GM12872 (cell line): Measurements from ENCODE around the gene UBE2H.
A peak's percentile ranks its signal among the peaks of the same experiment; 100 is the strongest.

Experiments used
- TF ChIP-seq, protein P1 (sequence below): IDR thresholded peaks from 3 replicates; pipeline ENCODE4 v1.5.1; 2011; ENCODE audit warnings: low read depth, mild to moderate bottlenecking, low read length, moderate library complexity; ENCODE audit not compliant: insufficient read depth

Gene UBE2H

DNA sequence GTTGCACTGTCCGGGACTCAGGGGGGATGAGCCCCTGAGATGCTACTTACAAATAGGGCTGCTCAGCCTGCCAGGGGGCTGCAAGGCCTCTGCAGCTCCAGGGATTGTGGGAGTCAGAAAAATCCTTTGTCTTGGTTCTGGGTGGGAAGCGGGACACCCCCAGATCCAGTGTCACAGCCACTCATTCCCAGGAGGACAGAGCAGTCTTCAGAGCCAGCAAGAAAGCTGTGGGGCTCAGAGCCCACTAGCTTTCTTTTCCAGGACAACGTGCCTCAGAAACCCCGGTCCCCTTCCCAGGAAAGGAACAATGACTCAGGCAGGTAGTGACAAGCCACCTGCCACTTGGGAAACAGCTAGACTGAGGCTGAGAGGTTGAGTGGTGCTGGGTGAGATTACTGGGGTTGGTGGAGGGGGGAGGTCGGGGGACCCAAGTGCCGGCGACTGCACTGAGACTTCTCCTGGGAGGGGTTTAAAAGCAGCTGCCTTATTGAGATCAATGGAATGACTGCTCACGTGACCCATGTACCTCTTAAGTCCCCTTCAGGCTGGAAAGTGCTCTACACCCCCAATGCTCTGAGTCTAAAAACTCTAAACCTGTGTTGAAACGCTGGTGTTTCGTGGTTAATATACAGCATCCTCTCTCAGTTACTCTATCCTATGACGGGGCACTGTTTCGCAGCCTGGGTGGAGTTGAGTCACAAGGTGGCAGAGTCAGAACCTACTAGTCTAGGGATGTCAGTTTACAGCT is 123.6 kb downstream of the UBE2H start:
- TF ChIP-seq, protein P1, sequence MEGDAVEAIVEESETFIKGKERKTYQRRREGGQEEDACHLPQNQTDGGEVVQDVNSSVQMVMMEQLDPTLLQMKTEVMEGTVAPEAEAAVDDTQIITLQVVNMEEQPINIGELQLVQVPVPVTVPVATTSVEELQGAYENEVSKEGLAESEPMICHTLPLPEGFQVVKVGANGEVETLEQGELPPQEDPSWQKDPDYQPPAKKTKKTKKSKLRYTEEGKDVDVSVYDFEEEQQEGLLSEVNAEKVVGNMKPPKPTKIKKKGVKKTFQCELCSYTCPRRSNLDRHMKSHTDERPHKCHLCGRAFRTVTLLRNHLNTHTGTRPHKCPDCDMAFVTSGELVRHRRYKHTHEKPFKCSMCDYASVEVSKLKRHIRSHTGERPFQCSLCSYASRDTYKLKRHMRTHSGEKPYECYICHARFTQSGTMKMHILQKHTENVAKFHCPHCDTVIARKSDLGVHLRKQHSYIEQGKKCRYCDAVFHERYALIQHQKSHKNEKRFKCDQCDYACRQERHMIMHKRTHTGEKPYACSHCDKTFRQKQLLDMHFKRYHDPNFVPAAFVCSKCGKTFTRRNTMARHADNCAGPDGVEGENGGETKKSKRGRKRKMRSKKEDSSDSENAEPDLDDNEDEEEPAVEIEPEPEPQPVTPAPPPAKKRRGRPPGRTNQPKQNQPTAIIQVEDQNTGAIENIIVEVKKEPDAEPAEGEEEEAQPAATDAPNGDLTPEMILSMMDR = no peak

DNA sequence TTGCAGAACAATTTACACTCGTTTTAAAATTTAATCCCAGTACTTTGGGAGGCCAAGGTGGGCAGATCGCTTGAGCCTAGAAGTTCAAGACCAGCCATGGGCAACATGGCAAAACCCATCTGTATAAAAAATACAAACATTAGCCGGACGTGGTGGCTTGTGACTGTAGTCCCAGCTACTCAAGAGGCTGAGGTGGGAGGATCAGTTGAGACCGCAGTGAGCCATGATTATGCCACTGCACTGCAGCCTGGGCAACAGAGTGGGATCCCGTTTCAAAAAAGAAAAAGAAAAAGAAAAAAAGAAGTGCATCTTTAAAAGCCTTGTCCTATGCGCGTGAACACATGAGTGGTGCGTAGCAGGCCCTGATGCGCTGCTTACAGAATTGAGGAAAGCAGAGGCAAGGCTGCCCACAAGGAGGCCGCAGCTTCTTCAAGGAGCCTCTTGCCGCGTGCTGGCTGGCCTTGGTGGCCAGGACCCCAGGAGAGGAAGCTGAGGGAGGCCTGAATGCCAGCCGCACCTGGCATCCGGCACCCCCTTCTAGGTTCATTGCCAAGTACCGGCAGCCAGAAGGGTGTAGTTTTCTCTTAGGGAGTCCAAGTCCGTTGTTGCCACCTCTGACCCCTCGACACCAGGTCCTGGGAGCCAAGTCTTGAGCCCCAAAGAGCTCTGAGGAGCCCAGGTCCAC is 124.5 kb downstream of the UBE2H start:
- TF ChIP-seq, protein P1 = no peak

DNA sequence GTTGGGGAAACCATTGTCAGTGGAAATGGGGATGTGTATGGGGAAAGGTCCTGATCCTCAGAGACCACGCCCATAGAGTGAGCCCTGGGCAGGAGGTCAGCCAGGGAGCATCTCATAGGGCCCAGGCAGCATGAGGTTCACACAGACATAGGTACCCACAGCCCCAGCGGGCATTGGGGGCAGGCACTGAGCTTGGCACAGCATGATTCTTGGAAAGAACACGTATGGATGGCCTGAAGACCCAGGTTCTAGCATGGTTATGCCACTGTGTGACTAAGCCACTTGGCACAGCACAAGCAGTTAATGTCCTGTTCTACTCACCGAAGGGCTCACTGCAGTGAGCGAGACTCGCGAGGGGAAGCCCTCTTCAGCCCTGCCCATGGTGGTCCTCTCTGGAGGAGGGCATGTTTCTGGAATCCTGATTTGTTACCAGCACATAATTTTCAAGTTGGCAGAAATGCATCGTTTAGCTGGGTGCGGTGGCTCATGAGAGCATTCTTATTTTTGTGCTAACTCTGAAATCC is 125.2 kb downstream of the UBE2H start:
- TF ChIP-seq, protein P1 = no peak

DNA sequence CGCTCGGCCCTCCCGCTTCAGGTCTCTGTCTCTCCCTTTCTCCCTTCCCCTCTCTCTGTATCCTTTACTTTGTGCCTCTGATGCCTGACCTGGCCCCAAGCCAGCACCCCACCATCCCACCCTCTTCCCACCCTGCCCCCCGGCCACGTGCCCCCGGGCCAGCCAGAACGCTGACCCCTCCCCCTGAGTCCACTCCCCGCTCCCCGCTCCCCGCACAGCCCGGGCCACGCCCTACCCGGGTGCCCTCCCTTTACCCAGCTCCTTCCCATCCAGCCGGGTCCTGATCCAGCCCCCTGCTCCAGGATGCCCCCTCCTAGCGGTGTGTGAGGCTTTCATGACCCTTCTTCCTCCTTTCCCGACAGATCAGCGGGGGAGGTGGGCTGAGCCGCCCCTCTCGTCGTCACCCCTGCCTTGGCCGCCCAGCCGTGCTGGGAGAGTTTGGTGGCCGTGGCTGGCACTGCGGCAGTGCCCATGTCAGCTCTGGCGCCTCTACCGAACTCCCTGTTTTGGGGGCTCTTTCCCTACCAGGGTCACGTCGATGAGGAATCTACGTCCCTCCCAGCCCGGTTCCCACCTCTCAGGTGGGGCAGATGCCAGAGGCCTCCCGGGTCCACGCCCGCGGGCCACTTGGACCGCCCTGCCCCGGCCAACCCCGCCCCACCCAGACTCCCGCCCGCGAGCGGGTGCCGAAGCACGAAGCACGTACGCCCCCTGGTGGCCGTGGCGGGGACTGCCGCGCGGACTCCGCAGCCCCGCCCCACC is 127.4 kb downstream of the UBE2H start:
- TF ChIP-seq, protein P1 = peak; percentile 55

DNA sequence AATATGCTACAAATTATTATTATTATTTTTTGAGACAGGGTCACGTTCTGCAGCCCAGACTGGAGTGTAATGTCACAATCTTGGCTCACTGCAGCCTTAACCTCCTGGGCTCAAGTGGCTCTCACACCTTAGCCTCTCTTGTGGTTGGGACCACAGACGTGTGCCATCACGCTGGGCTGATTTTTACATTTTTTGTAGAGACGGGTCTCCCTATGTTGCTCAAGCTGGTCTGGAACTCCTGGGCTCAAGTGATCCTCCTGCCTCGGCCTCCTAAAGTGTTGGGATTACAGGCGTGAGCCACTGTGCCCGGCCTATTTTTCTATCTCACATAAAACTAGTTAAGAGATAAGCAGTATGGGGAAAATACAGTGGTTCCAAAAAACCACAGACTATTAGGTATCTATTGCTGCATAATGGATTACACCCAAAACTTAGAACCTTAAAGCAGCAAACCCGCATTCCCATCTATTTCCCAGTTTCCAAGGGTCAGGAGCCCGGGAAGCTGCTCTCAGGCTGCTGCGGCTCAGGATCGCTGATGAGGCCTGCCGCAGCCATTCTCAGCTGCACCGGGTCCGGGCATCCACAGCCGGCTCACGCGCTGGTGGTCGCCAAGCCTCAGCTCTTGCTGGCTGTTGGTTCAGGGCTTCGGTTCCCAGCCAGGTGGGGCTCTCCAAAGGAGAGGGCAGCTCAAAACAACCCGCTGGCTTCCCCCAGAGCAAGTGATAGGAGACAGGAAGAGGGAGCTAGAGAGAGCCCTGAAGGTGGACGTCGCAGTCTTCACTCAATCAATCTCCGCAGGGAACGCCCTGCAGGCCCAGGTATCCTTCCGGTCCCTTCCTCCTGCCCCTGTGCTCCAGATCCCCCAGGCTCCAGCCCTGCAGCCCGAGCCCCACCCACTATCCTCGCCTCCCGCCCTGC is 128.2 kb downstream of the UBE2H start:
- TF ChIP-seq, protein P1 = peak; percentile 45

DNA sequence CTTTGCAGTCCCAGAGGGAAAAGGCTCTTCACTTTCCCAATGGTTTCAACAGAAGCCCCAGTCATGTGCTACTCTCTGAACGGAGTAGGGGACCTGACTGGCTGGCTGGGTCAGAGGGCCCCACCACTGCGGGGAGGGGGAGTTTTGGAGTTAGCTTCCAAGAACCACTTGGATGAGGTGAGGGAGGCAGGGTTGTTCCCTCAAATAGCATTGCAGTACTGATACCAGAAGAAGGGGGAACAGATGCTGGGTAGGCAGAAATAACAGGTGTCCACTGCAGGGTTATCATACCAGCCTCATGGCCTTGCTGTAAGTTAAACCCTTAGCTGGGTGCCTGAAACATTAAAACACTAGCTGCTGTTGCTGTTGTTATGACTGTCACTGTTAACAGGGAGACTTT is 131.3 kb downstream of the UBE2H start:
- TF ChIP-seq, protein P1 = no peak

DNA sequence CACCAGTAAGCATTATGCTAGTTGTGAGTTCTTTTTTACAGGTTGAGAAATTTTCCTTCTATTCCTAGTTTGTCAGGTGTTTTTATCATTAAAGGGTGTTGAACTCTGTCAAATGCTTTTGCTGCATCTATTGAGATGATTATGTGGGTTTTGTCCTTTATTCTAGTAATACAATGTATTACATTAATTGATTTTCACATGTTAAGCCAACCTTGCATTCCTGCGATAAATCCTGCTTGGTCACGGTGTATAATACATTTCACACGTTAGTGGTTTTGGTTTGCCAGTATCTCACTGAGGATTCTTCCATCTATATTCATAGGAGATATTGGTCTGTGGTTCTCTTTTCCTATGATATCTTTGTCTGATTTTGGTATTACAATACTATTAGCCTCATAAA is 136.0 kb downstream of the UBE2H start:
- TF ChIP-seq, protein P1 = no peak
